A549 (cell line): ENCODE measurements around the gene FHIT.

Experiments used
- CTCF ChIP-seq: fragments of >200 bp; sonication (Bioruptor Twin); formaldehyde crosslinking; IDR thresholded peaks from 3 replicates; pipeline ENCODE4 v1.5.1; 2016
- EP300 ChIP-seq, 2 experiments: fragments of >200 bp; sonication (Bioruptor Twin); formaldehyde crosslinking; IDR thresholded peaks; 2 replicates in 1 of 2; 3 replicates in 1 of 2; pipeline ENCODE4 v1.6.1; 2016 to 2017
- FOSL2 ChIP-seq, 2 experiments: fragments of 450-650 bp in 1 of 2; fragments of >200 bp in 1 of 2; sonication (Bioruptor Twin) in 1 of 2; formaldehyde crosslinking; IDR thresholded peaks; 2 replicates each; pipeline versions ENCODE4 v1.5.0 to v1.6.1; 2016 to 2020; ENCODE audit warnings: mild to moderate bottlenecking in 1 of 2, moderate library complexity in 1 of 2
- HOXA7 ChIP-seq: fragments of 250-450 bp; sonication (Bioruptor Pico); IDR thresholded peaks from 2 replicates; pipeline ENCODE4 v1.5.0; 2020; ENCODE audit warnings: mild to moderate bottlenecking, moderate library complexity
- MAX ChIP-seq: IDR thresholded peaks from 2 replicates; pipeline ENCODE4 v1.6.1; 2012
- POLR2A ChIP-seq: IDR thresholded peaks from 2 replicates; pipeline ENCODE4 v1.6.1; 2012; ENCODE audit warnings: mild to moderate bottlenecking, low read length
- RAD21 ChIP-seq, 2 experiments: fragments of >200 bp in 1 of 2; sonication (Bioruptor Twin) in 1 of 2; formaldehyde crosslinking in 1 of 2; IDR thresholded peaks in 1 of 2; conservative IDR thresholded peaks in 1 of 2; 2 replicates in 1 of 2; 3 replicates in 1 of 2; pipeline ENCODE4 v1.6.1; 2012 to 2018; ENCODE audit warnings: inconsistent platforms in 1 of 2
- RCOR1 ChIP-seq: fragments of 150-350 bp; IDR thresholded peaks from 2 replicates; pipeline ENCODE4 v1.6.1; 2014; ENCODE audit warnings: antibody characterized with exemption, low read length, low read depth
- REST ChIP-seq: fragments of 200-600 bp; sonication (generic); IDR thresholded peaks from 2 replicates; pipeline ENCODE4 v1.6.1; 2016; ENCODE audit warnings: antibody characterized with exemption, mild to moderate bottlenecking, moderate library complexity
- USF2 ChIP-seq: fragments of 450-650 bp; IDR thresholded peaks from 2 replicates; pipeline ENCODE4 v1.6.1; 2014; ENCODE audit warnings: antibody characterized with exemption
- ZFP36 ChIP-seq: fragments of 450-650 bp; IDR thresholded peaks from 2 replicates; pipeline ENCODE4 v1.6.1; 2014; ENCODE audit warnings: borderline replicate concordance; ENCODE audit not compliant: partially characterized antibody

- TF ChIP-seq HOXA7 (CRISPR knock-in tag) = no peak
- TF ChIP-seq MAX = no peak
- no peak for TF ChIP-seq POLR2A
- TF ChIP-seq RCOR1 = no peak
- no peak for TF ChIP-seq RAD21 (conservative IDR thresholded peaks at IDR 0.05 in 1 of 2, IDR thresholded peaks at IDR 0.05 in 1 of 2)
- TF ChIP-seq ZFP36 = no peak
- no peak for TF ChIP-seq CTCF
- no peak for TF ChIP-seq FOSL2 (IDR thresholded peaks at IDR 0.05)
- no peak for TF ChIP-seq FOSL2 (CRISPR knock-in tag; IDR thresholded peaks at IDR 0.05)
- no peak for TF ChIP-seq REST
- TF ChIP-seq USF2 = no peak
- no peak for TF ChIP-seq EP300 (IDR thresholded peaks at IDR 0.05)
These were observed 866.9 kb downstream of the FHIT start for GRCh38 chr3:60384341-60384740.
